Measurements from ENCODE around the gene BAHD1. TPM values are rescaled to one million over a fixed set of nuclear protein-coding genes. Genes with fewer than 3 reads are reported as not detected.

The BAHD1 gene
- total and polyA plus RNA-seq, 2 donors (not counting 1 experiment from before 2014, with no cell fraction given), result 15.0 to 34.7 TPM

GRCh38 chr15:40405501-40406381, 35.0 kb upstream of the BAHD1 start, which contains the start of gene IVD:
IVD (plus strand) TSS chr15:40405795; CDS start chr15:40405828, 33 bp downstream.
- CTCF ChIA-PET, result interaction anchor here (1.2 to 5.4 kb wide), 8 partner anchors 16 to 97 kb away, joined by 3 to 32 read pairs (median 10); no protein-coding TSS in a partner anchor
- peaks cover 13% of the 10 kb centered on the region for H3K79me2 ChIP-seq (ENCODE audit: control insufficient read depth, insufficient read depth, low read length)
- ATAC-seq (ENCODE audit: low read depth), result peak; percentile 97
- H3K27ac ChIP-seq (ENCODE audit: low read length in 2 of 2), result peak within 1 kb of the TSS; percentile 59 to 84
- DNase-seq, result peak; percentile 84
- under 1% methylated on average over 53 of the region's 54 CpGs for WGBS (ENCODE audit: insufficient coverage)
- Mint-ChIP-seq H3K4me1 (peaks cover 35% of the 10 kb centered on the region), H3K27me3 (no peaks in the 10 kb centered on the region), H3K9me3 (ENCODE audit: insufficient read depth) (no peaks in the 10 kb centered on the region), H3K27ac (peak within 1 kb of the TSS; percentile 89), H3K4me3 (peak within 1 kb of the TSS; percentile 94)
- H3K4me1 ChIP-seq (ENCODE audit: control insufficient read depth in 2 of 2, insufficient read depth in 2 of 2, low read length in 2 of 2), result peaks cover 24 to 29% of the 10 kb centered on the region in 2 donors
- POLR2A ChIA-PET, result interaction anchor here (0.5 to 2.3 kb wide), 9 partner anchors 14 to 928 kb away, joined by 3 to 8 read pairs (median 3); partner anchors contain the start of genes BAHD1 and KNSTRN
- H3K9me3 ChIP-seq (ENCODE audit: control extremely low read depth in 1 of 3, control insufficient read depth in 2 of 3, insufficient read depth in 1 of 3, low read length in 2 of 3), result no peaks in the 10 kb centered on the region
- H3K4me3 ChIP-seq (ENCODE audit: control extremely low read depth in 1 of 5, extremely low read depth in 1 of 5, insufficient read depth in 1 of 5, low read depth in 2 of 5, low read length in 4 of 5), result peak within 1 kb of the TSS; percentile 52 to 81 (median 70)
- H4K20me1 ChIP-seq (ENCODE audit: control insufficient read depth, insufficient read depth, low read length, poor library complexity, severe bottlenecking), result no peaks in the 10 kb centered on the region
- H3K9ac ChIP-seq (ENCODE audit: low read length), result peak within 1 kb of the TSS; percentile 81
- no peak for TF ChIP-seq EZH2 (IDR thresholded peaks at IDR 0.05; ENCODE audit: borderline replicate concordance, insufficient read depth, low read depth, low read length, poor library complexity, severe bottlenecking)
- TF ChIP-seq, protein P1, sequence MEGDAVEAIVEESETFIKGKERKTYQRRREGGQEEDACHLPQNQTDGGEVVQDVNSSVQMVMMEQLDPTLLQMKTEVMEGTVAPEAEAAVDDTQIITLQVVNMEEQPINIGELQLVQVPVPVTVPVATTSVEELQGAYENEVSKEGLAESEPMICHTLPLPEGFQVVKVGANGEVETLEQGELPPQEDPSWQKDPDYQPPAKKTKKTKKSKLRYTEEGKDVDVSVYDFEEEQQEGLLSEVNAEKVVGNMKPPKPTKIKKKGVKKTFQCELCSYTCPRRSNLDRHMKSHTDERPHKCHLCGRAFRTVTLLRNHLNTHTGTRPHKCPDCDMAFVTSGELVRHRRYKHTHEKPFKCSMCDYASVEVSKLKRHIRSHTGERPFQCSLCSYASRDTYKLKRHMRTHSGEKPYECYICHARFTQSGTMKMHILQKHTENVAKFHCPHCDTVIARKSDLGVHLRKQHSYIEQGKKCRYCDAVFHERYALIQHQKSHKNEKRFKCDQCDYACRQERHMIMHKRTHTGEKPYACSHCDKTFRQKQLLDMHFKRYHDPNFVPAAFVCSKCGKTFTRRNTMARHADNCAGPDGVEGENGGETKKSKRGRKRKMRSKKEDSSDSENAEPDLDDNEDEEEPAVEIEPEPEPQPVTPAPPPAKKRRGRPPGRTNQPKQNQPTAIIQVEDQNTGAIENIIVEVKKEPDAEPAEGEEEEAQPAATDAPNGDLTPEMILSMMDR (IDR thresholded peaks at IDR 0.05), result no peak
- intact Hi-C loops (cut with micrococcal nuclease), result loop anchor here (1.0 to 5.0 kb wide), 4 partner anchors 23 to 65 kb away; partner anchors contain the start of genes BAHD1, CHST14 and KNSTRN
- H2AFZ ChIP-seq (ENCODE audit: insufficient read depth, low read depth, low read length, poor library complexity, severe bottlenecking), result peak within 1 kb of the TSS; percentile 84
- no peaks in the 10 kb centered on the region for H3K27me3 ChIP-seq (replicated peaks in 1 of 4; ENCODE audit: control extremely low read depth in 1 of 4, control insufficient read depth in 3 of 4, insufficient read depth in 4 of 4, low read length in 3 of 4)
- peaks cover 6 to 24% of the 10 kb centered on the region in 2 experiments for H3K36me3 ChIP-seq (replicated peaks in 1 of 2; ENCODE audit: control extremely low read depth in 1 of 2, control insufficient read depth in 1 of 2, extremely low read depth in 1 of 2, insufficient read depth in 2 of 2, low read length in 1 of 2)
- H3K4me2 ChIP-seq (replicated peaks; ENCODE audit: low read depth, low read length, poor library complexity, severe bottlenecking), result peak within 1 kb of the TSS; percentile 96

Measured in B cell (primary cell).